ENCODE results near the gene MLANA.

GRCh38 chr9:5949103-5949699 lies 58.5 kb downstream of the MLANA start:
- TF ChIP-seq, protein P1, sequence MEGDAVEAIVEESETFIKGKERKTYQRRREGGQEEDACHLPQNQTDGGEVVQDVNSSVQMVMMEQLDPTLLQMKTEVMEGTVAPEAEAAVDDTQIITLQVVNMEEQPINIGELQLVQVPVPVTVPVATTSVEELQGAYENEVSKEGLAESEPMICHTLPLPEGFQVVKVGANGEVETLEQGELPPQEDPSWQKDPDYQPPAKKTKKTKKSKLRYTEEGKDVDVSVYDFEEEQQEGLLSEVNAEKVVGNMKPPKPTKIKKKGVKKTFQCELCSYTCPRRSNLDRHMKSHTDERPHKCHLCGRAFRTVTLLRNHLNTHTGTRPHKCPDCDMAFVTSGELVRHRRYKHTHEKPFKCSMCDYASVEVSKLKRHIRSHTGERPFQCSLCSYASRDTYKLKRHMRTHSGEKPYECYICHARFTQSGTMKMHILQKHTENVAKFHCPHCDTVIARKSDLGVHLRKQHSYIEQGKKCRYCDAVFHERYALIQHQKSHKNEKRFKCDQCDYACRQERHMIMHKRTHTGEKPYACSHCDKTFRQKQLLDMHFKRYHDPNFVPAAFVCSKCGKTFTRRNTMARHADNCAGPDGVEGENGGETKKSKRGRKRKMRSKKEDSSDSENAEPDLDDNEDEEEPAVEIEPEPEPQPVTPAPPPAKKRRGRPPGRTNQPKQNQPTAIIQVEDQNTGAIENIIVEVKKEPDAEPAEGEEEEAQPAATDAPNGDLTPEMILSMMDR (IDR thresholded peaks at IDR 0.05): no peak
- TF ChIP-seq ZFX (IDR thresholded peaks at IDR 0.05; ENCODE audit: borderline replicate concordance): no peak
